Testis (tissue), 2 donors: ENCODE results near the gene FHL1.

Experiments used
- CTCF ChIP-seq, 3 experiments: fragments of 450-650 bp in 2 of 3; fragments of 200-600 bp in 1 of 3; sonication (generic) in 1 of 3; IDR thresholded peaks; one replicate each; pipeline ENCODE4 v1.5.1; 2016 to 2019; ENCODE audit warnings: antibody characterized with exemption in 3 of 3, mild to moderate bottlenecking in 2 of 3, moderate library complexity in 1 of 3
- POLR2A ChIP-seq: fragments of 450-650 bp; IDR thresholded peaks from one replicate; pipeline ENCODE4 v1.6.1; 2017; ENCODE audit warnings: antibody characterized with exemption, mild to moderate bottlenecking, moderate library complexity

GRCh38 chrX:136259543-136259942, 112.2 kb downstream of the FHL1 start:
- TF ChIP-seq CTCF (IDR thresholded peaks at IDR 0.05) (no peak), POLR2A (no peak)
